Endothelial cell of umbilical vein (primary cell): ENCODE measurements around the gene SIGLEC15. TPM values are rescaled to one million over a fixed set of nuclear protein-coding genes. Genes with fewer than 3 reads are reported as not detected.

ENCODE experiments used
- BruUV-seq: library from RNA; stranded (reverse); fragments of 400-500 nt; replicated peaks from 2 replicates; lab custom pipeline; 2021; lab: Mats Ljungman, UMichigan
- CTCF ChIA-PET: fragments of 300-600, 350-600 bp; sonication (Branson Sonifier 250); formaldehyde crosslinking; loops from one replicate; lab custom pipeline; 2021; ENCODE audit warnings: antibody characterized with exemption, inconsistent platforms; lab: Charles Lee
- POLR2A ChIA-PET: fragments of 300-600, 350-600 bp; sonication (Branson Sonifier 250); formaldehyde crosslinking; loops from one replicate; lab custom pipeline; 2021; ENCODE audit warnings: antibody characterized with exemption, inconsistent platforms; lab: Charles Lee
- DNase-seq: peaks from one replicate; pipeline ENCODE4 v3.0.0-alpha.2; 2011; ENCODE audit warnings: low read depth, low spot score
- FAIRE-seq: peaks from 2 replicates; lab custom pipeline; 2011; peaks lifted over from hg19 to GRCh38; lab: Jason Lieb, UNC
- H2AFZ ChIP-seq: 2 replicates; pipeline ENCODE4 v1.6.0; 2012; ENCODE audit warnings: low read depth, low read length, control low read depth, inconsistent platforms
- H3K27ac ChIP-seq: 2 replicates; pipeline ENCODE4 v1.5.1; 2011; ENCODE audit warnings: low read depth, mild to moderate bottlenecking, control low read depth, low read length, moderate library complexity; ENCODE audit not compliant: insufficient read depth
- H3K27me3 ChIP-seq, 2 experiments: 2 replicates each; pipeline versions ENCODE4 v1.6.0 to v1.6.1; 2011; ENCODE audit warnings: low read length in 2 of 2, mixed read lengths in 1 of 2; ENCODE audit not compliant: control insufficient read depth in 2 of 2, insufficient read depth in 2 of 2
- H3K36me3 ChIP-seq, 2 experiments: 2 replicates in 1 of 2; 3 replicates in 1 of 2; pipeline ENCODE4 v1.5.1; 2011; ENCODE audit warnings: low read length in 2 of 2, mild to moderate bottlenecking in 1 of 2, moderate library complexity in 1 of 2; ENCODE audit not compliant: control insufficient read depth in 2 of 2, insufficient read depth in 2 of 2; ENCODE audit errors: extremely low read depth in 1 of 2
- H3K4me1 ChIP-seq: 3 replicates; pipeline ENCODE4 v1.5.1; 2011; ENCODE audit warnings: mild to moderate bottlenecking, low read length; ENCODE audit not compliant: control insufficient read depth, insufficient read depth; ENCODE audit errors: extremely low read depth
- H3K4me2 ChIP-seq: 2 replicates; pipeline ENCODE4 v1.6.1; 2011; ENCODE audit warnings: low read length, control low read depth, mixed read lengths; ENCODE audit not compliant: insufficient read depth
- H3K4me3 ChIP-seq, 3 experiments: fragments of 200-600 bp in 1 of 3; sonication (generic), shearing (Covaris generic) in 1 of 3; replicated peaks in 1 of 3; 2 replicates each; pipeline ENCODE4 v1.5.1; 2011 to 2016; ENCODE audit warnings: control low read depth in 3 of 3, low read length in 3 of 3, mild to moderate bottlenecking in 2 of 3, inconsistent platforms in 1 of 3, low read depth in 1 of 3, moderate library complexity in 1 of 3; ENCODE audit not compliant: insufficient read depth in 1 of 3
- H3K79me2 ChIP-seq: 2 replicates; pipeline ENCODE4 v1.6.0; 2012; ENCODE audit warnings: low read length, inconsistent platforms; ENCODE audit not compliant: control insufficient read depth, insufficient read depth
- H3K9ac ChIP-seq: replicated peaks from 2 replicates; pipeline ENCODE3; 2011; ENCODE audit warnings: low read length, control low read depth; ENCODE audit not compliant: insufficient read depth; ENCODE audit errors: extremely low read depth
- H3K9me1 ChIP-seq: replicated peaks from 3 replicates; pipeline ENCODE4 v1.6.0; 2011; ENCODE audit warnings: mild to moderate bottlenecking, low read length; ENCODE audit not compliant: control insufficient read depth, insufficient read depth; ENCODE audit errors: extremely low read depth
- H3K9me3 ChIP-seq: replicated peaks from 2 replicates; pipeline ENCODE4 v1.5.1; 2012; ENCODE audit warnings: low read length, inconsistent platforms; ENCODE audit not compliant: control insufficient read depth, insufficient read depth
- H4K20me1 ChIP-seq: replicated peaks from 2 replicates; pipeline ENCODE3; 2011; ENCODE audit warnings: mild to moderate bottlenecking, low read length; ENCODE audit not compliant: control insufficient read depth, insufficient read depth; ENCODE audit errors: extremely low read depth
- CTCF ChIP-seq, 2 donors: IDR thresholded peaks; 1 replicate in 1 of 2; 2 replicates in 1 of 2; pipeline ENCODE4 v1.5.1; 2011; ENCODE audit warnings: low read length in 2 of 2, mild to moderate bottlenecking in 2 of 2, moderate library complexity in 2 of 2, control low read depth in 1 of 2, inconsistent platforms in 1 of 2, low read depth in 1 of 2; ENCODE audit not compliant: insufficient read depth in 1 of 2; ENCODE audit errors: extremely low read depth in 1 of 2
- EZH2 ChIP-seq: IDR thresholded peaks from 2 replicates; pipeline ENCODE4 v1.6.1; 2012; ENCODE audit warnings: borderline replicate concordance, low read depth, mild to moderate bottlenecking, moderate library complexity, low read length, inconsistent platforms; ENCODE audit not compliant: severe bottlenecking
- FOS ChIP-seq: IDR thresholded peaks from 2 replicates; pipeline ENCODE4 v1.6.1; 2011; ENCODE audit warnings: mild to moderate bottlenecking, low read length, moderate library complexity, borderline replicate concordance; ENCODE audit not compliant: insufficient read depth
- GATA2 ChIP-seq: IDR thresholded peaks from 2 replicates; pipeline ENCODE4 v1.7.0; 2011; ENCODE audit warnings: low read depth, mild to moderate bottlenecking, moderate library complexity, mixed read lengths, low read length; ENCODE audit not compliant: insufficient read length, insufficient read depth
- JUN ChIP-seq: IDR thresholded peaks from 2 replicates; pipeline ENCODE4 v1.6.1; 2011; ENCODE audit warnings: borderline replicate concordance, low read depth; ENCODE audit not compliant: insufficient read length, insufficient read depth
- MYC ChIP-seq: IDR thresholded peaks from one replicate; pipeline ENCODE4 v1.6.1; 2011; ENCODE audit warnings: mild to moderate bottlenecking, low read depth, low read length
- POLR2A ChIP-seq: IDR thresholded peaks from 2 replicates; pipeline ENCODE4 v1.6.1; 2012; ENCODE audit warnings: low read depth, mild to moderate bottlenecking, control low read depth, low read length
- POLR2AphosphoS5 ChIP-seq: IDR thresholded peaks from 2 replicates; pipeline ENCODE4 v1.6.1; 2012; ENCODE audit warnings: low read depth, mild to moderate bottlenecking, control low read depth, low read length, moderate library complexity; ENCODE audit not compliant: insufficient read depth
- dilution Hi-C: fragments of 300-500 bp; cut with MboI; formaldehyde crosslinking; loops from one replicate; pipeline ENCODE4 v1.15.0; 2019; ENCODE audit warnings: low sequenced_read_pairs; ENCODE audit not compliant: extremely low pct_ligation_motif_present
- intact Hi-C: fragments of 100-400 bp; cut with micrococcal nuclease; formaldehyde crosslinking; loops from one replicate; pipeline ENCODE4 v1.10.0; 2022
- polyA plus RNA-seq, 4 experiments: library from polyadenylated mRNA; depleted of rRNA in 3 of 4; stranded (reverse) in 3 of 4; unstranded in 1 of 4; fragments of >200 nt; gene quantifications; 2 replicates each; pipeline versions ENCODE4 v1.2.1 to v1.2.3, GENCODE V29; 2011 to 2012; ENCODE audit warnings: missing spikeins in 1 of 4
- total RNA-seq: library from RNA; stranded (reverse); gene quantifications from 2 replicates; pipeline ENCODE4 v1.2.3, GENCODE V29; 2021
- TF ChIP-seq, protein P1 (sequence below): IDR thresholded peaks from 2 replicates; pipeline ENCODE4 v1.6.1; 2011; ENCODE audit not compliant: insufficient read depth, insufficient read length

SIGLEC15 gene
- total and polyA plus RNA-seq, 2 donors (not counting 3 experiments of a cell fraction or from before 2014, with no cell fraction given) = not detected

GRCh38 chr18:45856531-45856930 is 31.1 kb downstream of the SIGLEC15 start:
- Histone ChIP-seq H3K4me3 (no peak overlapping the region), H3K79me2 (no peaks in the 10 kb centered on the region), H3K27ac (no peak overlapping the region), H3K4me2 (no peak overlapping the region), H3K9me3 (no peaks in the 10 kb centered on the region), H3K4me1 (no peaks in the 10 kb centered on the region), H3K9me1 (no peaks in the 10 kb centered on the region), H3K36me3 (peaks cover 4 to 18% of the 10 kb centered on the region in 2 experiments), H4K20me1 (no peaks in the 10 kb centered on the region), H3K9ac (no peak overlapping the region), H2AFZ (no peak overlapping the region), H3K27me3 (no peaks in the 10 kb centered on the region)
- intact Hi-C loops = no loop called here
- no peak for TF ChIP-seq EZH2
- no peak for TF ChIP-seq POLR2AphosphoS5
- TF ChIP-seq JUN = no peak
- no peak for TF ChIP-seq CTCF (IDR thresholded peaks at IDR 0.05; ENCODE audit: extremely low read depth in 1 of 2, insufficient read depth in 1 of 2, low read depth in 1 of 2, low read length in 2 of 2)
- no peak for TF ChIP-seq GATA2
- TF ChIP-seq POLR2A = no peak
- no peak for TF ChIP-seq FOS
- TF ChIP-seq, protein P1, sequence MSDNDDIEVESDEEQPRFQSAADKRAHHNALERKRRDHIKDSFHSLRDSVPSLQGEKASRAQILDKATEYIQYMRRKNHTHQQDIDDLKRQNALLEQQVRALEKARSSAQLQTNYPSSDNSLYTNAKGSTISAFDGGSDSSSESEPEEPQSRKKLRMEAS = no peak
- TF ChIP-seq MYC = no peak
- no TSS peak for BruUV-seq
- ChIA-PET POLR2A (no interaction called here), CTCF (interaction anchor here (0.8 to 2.0 kb wide), 4 partner anchors 9 to 134 kb away, joined by 4 to 7 read pairs (median 4); no protein-coding TSS in a partner anchor)
- DNase-seq (no peak), FAIRE-seq (no peak)
- dilution Hi-C loops = no loop called here
